HCT116 (cell line): ENCODE results near the gene TTLL11. TPM values are rescaled to one million over a fixed set of nuclear protein-coding genes. Genes with fewer than 3 reads are reported as not detected.
A peak's percentile ranks its signal among the peaks of the same experiment; 100 is the strongest.

Experiments
- ATAC-seq: fragments of 200-7000 bp; cut with Tn5 transposase; 2 replicates; pipeline ENCODE4 v1.9.1; 2020; ENCODE audit warnings: mild to moderate bottlenecking, moderate library complexity
- BruUV-seq: library from RNA; stranded (reverse); fragments of 400-500 nt; replicated peaks from 2 replicates; lab custom pipeline; 2021; lab: Mats Ljungman, UMichigan
- CTCF ChIA-PET: fragments of 300-600 bp; sonication (Branson Sonifier 250); formaldehyde crosslinking; loops from one replicate; lab custom pipeline; 2021; ENCODE audit warnings: antibody characterized with exemption; lab: Charles Lee
- POLR2A ChIA-PET: fragments of 300-600, 350-600 bp; sonication (Branson Sonifier 250); formaldehyde crosslinking; loops from one replicate; lab custom pipeline; 2021; ENCODE audit warnings: antibody characterized with exemption; lab: Charles Lee
- RAD21 ChIA-PET, 2 experiments: fragments of 300-600 bp; sonication (Branson Sonifier 250); formaldehyde crosslinking; loops; one replicate each; lab custom pipeline; 2023; ENCODE audit warnings: low total read pairs in 2 of 2; ENCODE audit not compliant: uncharacterized antibody in 2 of 2, unreplicated experiment in 2 of 2, low non-redundant PET in 1 of 2; lab: Charles Lee
- DNase-seq: peaks from one replicate; pipeline ENCODE4 v3.0.0-alpha.2; 2010; ENCODE audit warnings: low read depth, low spot score
- H2AFZ ChIP-seq: fragments of 200-600 bp; shearing (Covaris generic), sonication (generic); 2 replicates; pipeline ENCODE4 v1.6.1; 2017; ENCODE audit warnings: low read depth, mixed run types, mixed read lengths, antibody characterized with exemption, low read length; ENCODE audit not compliant: poor library complexity, severe bottlenecking
- H3K27ac ChIP-seq: 2 replicates; pipeline ENCODE4 v1.5.1; 2012; ENCODE audit warnings: low read depth, low read length
- H3K27me3 ChIP-seq: fragments of 200-600 bp; sonication (generic); 2 replicates; pipeline ENCODE4 v1.6.1; 2016; ENCODE audit warnings: mixed run types, low read length, mixed read lengths; ENCODE audit not compliant: insufficient read depth
- H3K36me3 ChIP-seq, 2 experiments: fragments of 200-500 bp in 1 of 2; fragments of 200-600 bp in 1 of 2; sonication (Bioruptor generic) in 1 of 2; sonication (generic) in 1 of 2; 2 replicates each; pipeline versions ENCODE4 v1.5.1 to v1.6.1; 2014 to 2016; ENCODE audit warnings: low read length in 2 of 2, inconsistent platforms in 1 of 2, mixed read lengths in 1 of 2, mixed run types in 1 of 2; ENCODE audit not compliant: insufficient read depth in 2 of 2, control insufficient read depth in 1 of 2
- H3K4me1 ChIP-seq, 2 experiments: fragments of 200-600 bp in 1 of 2; sonication (generic) in 1 of 2; 2 replicates each; pipeline versions ENCODE4 v1.5.1 to v1.6.1; 2012 to 2017; ENCODE audit warnings: low read length in 2 of 2, inconsistent platforms in 1 of 2, mild to moderate bottlenecking in 1 of 2, mixed read lengths in 1 of 2, mixed run types in 1 of 2, moderate library complexity in 1 of 2; ENCODE audit not compliant: insufficient read depth in 2 of 2, control insufficient read depth in 1 of 2
- H3K4me2 ChIP-seq: fragments of 200-600 bp; sonication (generic); 2 replicates; pipeline ENCODE4 v1.6.1; 2017; ENCODE audit warnings: mixed run types, low read length, mixed read lengths
- H3K4me3 ChIP-seq, 2 experiments: fragments of 200-600 bp in 1 of 2; sonication (generic) in 1 of 2; replicated peaks in 1 of 2; 2 replicates each; pipeline ENCODE4 v1.5.1; 2011 to 2016; ENCODE audit warnings: low read length in 2 of 2, control low read depth in 1 of 2, low read depth in 1 of 2, mild to moderate bottlenecking in 1 of 2, mixed read lengths in 1 of 2, mixed run types in 1 of 2
- H3K79me2 ChIP-seq: fragments of 200-600 bp; sonication (generic); 2 replicates; pipeline ENCODE4 v1.6.1; 2017; ENCODE audit warnings: mild to moderate bottlenecking, mixed run types, low read length, moderate library complexity, mixed read lengths; ENCODE audit not compliant: insufficient read depth
- H3K9ac ChIP-seq: fragments of 200-600 bp; sonication (generic); 2 replicates; pipeline ENCODE4 v1.6.1; 2016; ENCODE audit warnings: low read length, mixed read lengths
- H3K9me2 ChIP-seq: fragments of 200-600 bp; sonication (generic), shearing (Covaris generic); 2 replicates; pipeline ENCODE4 v1.6.1; 2017; ENCODE audit warnings: mixed run types, mild to moderate bottlenecking, moderate library complexity; ENCODE audit not compliant: insufficient read depth
- H3K9me3 ChIP-seq, 2 experiments: fragments of 200-500 bp in 1 of 2; fragments of 200-600 bp in 1 of 2; sonication (Bioruptor generic) in 1 of 2; sonication (generic) in 1 of 2; 2 replicates each; pipeline ENCODE4 v1.6.1; 2014 to 2017; ENCODE audit warnings: low read length in 2 of 2, mixed read lengths in 2 of 2, inconsistent platforms in 1 of 2, low read depth in 1 of 2, mild to moderate bottlenecking in 1 of 2, mixed run types in 1 of 2, moderate library complexity in 1 of 2; ENCODE audit not compliant: control insufficient read depth in 1 of 2, insufficient read depth in 1 of 2
- H4K20me1 ChIP-seq: fragments of 200-600 bp; sonication (generic), shearing (Covaris generic); 2 replicates; pipeline ENCODE4 v1.6.1; 2017; ENCODE audit warnings: mixed run types, mild to moderate bottlenecking, moderate library complexity; ENCODE audit not compliant: insufficient read depth
- EZH2 ChIP-seq: fragments of 200-600 bp; sonication (generic); IDR thresholded peaks from 2 replicates; pipeline ENCODE4 v1.6.1; 2017; ENCODE audit warnings: antibody characterized with exemption, mixed run types
- RAD21 ChIP-seq: IDR thresholded peaks from 2 replicates; pipeline ENCODE4 v1.6.1; 2012; ENCODE audit warnings: low read depth, mild to moderate bottlenecking
- intact Hi-C: fragments of 100-400 bp; cut with micrococcal nuclease; formaldehyde crosslinking; loops from 2 replicates; pipeline ENCODE4 v1.10.0; 2022
- total RNA-seq: library from RNA; stranded (reverse); gene quantifications from one replicate; pipeline ENCODE4 v1.2.1, GENCODE V29; 2021; ENCODE audit not compliant: unreplicated experiment
- TF ChIP-seq, protein P1 (sequence below), 3 experiments: fragments of 200-600 bp in 1 of 3; sonication (generic) in 1 of 3; IDR thresholded peaks in 2 of 3; conservative IDR thresholded peaks in 1 of 3; 2 replicates each; pipeline ENCODE4 v1.5.1; 2012 to 2017; ENCODE audit warnings: low read depth in 2 of 3, low read length in 2 of 3, antibody characterized with exemption in 1 of 3, borderline replicate concordance in 1 of 3, control low read depth in 1 of 3, mild to moderate bottlenecking in 1 of 3, mixed read lengths in 1 of 3, mixed run types in 1 of 3, moderate library complexity in 1 of 3; ENCODE audit not compliant: insufficient read depth in 1 of 3

The TTLL11 gene
- total RNA-seq, 1 experiment from 2014 or later = 2.2 TPM

DNA sequence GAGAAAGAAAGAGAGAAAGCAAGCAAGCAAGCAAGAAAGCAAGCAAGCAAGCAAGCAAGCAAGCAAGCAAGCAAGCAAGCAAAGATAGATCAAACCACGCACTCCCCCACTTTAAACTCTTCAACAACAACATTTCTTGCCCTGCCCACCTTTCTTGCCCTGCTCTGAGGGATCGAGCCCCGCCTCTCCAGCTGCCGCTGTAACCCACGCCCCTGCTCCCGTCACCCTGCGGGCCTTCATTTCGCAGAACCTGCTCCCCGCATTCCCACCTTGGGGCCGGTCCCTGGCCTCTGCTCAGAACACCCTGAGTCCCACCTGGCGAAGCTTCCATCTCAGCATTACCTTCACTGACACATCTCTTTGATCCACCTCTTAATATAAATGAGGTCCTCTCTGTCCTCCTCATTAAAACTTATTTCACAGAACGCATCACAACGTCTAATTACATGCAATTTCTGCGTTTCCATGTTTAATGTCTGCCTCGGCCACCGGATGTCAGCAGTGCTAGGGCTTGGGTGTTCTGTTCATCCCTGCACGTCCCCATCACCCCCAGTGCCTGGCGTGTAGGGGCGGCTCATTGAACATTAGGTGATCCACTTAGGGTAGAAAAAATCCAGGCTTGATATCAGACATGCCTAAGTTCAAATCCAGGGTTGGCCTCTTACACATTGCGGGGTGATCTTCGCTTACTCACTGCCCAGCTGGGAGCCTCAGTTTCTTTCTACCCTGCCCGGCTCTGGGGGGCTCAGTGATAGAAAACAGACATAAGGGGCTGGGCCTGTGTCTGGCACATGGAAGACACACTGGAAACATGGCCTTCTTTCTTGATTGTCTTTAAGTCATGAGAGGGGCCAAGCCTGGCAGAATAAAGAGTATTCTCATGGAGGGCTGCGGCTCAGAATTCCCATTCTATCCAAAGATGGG lies 254.1 kb downstream of the TTLL11 start:
- H3K4me1 ChIP-seq = no peaks in the 10 kb centered on the region
- ChIA-PET RAD21 (no interaction called here), POLR2A (no interaction called here), CTCF (no interaction called here)
- no peak for TF ChIP-seq EZH2
- TF ChIP-seq, protein P1, sequence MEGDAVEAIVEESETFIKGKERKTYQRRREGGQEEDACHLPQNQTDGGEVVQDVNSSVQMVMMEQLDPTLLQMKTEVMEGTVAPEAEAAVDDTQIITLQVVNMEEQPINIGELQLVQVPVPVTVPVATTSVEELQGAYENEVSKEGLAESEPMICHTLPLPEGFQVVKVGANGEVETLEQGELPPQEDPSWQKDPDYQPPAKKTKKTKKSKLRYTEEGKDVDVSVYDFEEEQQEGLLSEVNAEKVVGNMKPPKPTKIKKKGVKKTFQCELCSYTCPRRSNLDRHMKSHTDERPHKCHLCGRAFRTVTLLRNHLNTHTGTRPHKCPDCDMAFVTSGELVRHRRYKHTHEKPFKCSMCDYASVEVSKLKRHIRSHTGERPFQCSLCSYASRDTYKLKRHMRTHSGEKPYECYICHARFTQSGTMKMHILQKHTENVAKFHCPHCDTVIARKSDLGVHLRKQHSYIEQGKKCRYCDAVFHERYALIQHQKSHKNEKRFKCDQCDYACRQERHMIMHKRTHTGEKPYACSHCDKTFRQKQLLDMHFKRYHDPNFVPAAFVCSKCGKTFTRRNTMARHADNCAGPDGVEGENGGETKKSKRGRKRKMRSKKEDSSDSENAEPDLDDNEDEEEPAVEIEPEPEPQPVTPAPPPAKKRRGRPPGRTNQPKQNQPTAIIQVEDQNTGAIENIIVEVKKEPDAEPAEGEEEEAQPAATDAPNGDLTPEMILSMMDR (IDR thresholded peaks at IDR 0.05 in 2 of 3, conservative IDR thresholded peaks at IDR 0.05 in 1 of 3; ENCODE audit: borderline replicate concordance in 1 of 3, insufficient read depth in 1 of 3, low read depth in 2 of 3, low read length in 2 of 3) = peak in 1 of 3 experiments; percentile 16; a peak in 2 of 6 replicates
- TF ChIP-seq RAD21 = peak; percentile 39
- intact Hi-C loops = no loop called here
- no peaks in the 10 kb centered on the region for H4K20me1 ChIP-seq
- no peak overlapping the region for H3K27ac ChIP-seq
- no peak overlapping the region for H3K4me2 ChIP-seq
- DNase-seq (no peak), ATAC-seq (peak; percentile 49; the same call in 1 of the 2 replicates)
- no peaks in the 10 kb centered on the region for H3K79me2 ChIP-seq
- no peaks in the 10 kb centered on the region for H3K9me2 ChIP-seq
- H3K9ac ChIP-seq = no peak overlapping the region
- no peaks in the 10 kb centered on the region for H3K36me3 ChIP-seq
- H3K9me3 ChIP-seq = no peaks in the 10 kb centered on the region
- BruUV-seq = no TSS peak
- H3K4me3 ChIP-seq = no peak overlapping the region
- no peaks in the 10 kb centered on the region for H3K27me3 ChIP-seq
- no peak overlapping the region for H2AFZ ChIP-seq
